Uterus (tissue), 4 donors: ENCODE measurements around the gene LZTS3. TPM values are rescaled to one million over a fixed set of nuclear protein-coding genes. Genes with fewer than 3 reads are reported as not detected.

Experiments
- DNase-seq, 2 donors: peaks; one replicate each; pipeline ENCODE4 v3.0.0-alpha.2; 2019 to 2020
- H3K27ac ChIP-seq, 2 donors: fragments of 200-600 bp; sonication (generic); 1 replicate in 1 of 2; 2 replicates in 1 of 2; pipeline ENCODE4 v1.5.1; 2016 to 2018
- H3K27me3 ChIP-seq, 2 donors: fragments of 200-600 bp; sonication (generic); one replicate each; pipeline ENCODE4 v1.5.1; 2018 to 2019; ENCODE audit warnings: control low read depth in 1 of 2
- H3K36me3 ChIP-seq, 2 donors: fragments of 200-600 bp; sonication (generic); one replicate each; pipeline ENCODE4 v1.5.1; 2019; ENCODE audit warnings: control low read depth in 1 of 2
- H3K4me1 ChIP-seq, 2 donors: fragments of 200-600 bp; sonication (generic); one replicate each; pipeline ENCODE4 v1.5.1; 2018 to 2019; ENCODE audit warnings: control low read depth in 1 of 2
- H3K4me3 ChIP-seq, 2 donors: fragments of 200-600 bp; sonication (generic); 1 replicate in 1 of 2; 2 replicates in 1 of 2; pipeline ENCODE4 v1.5.1; 2018 to 2019; ENCODE audit warnings: mild to moderate bottlenecking in 1 of 2
- H3K9me3 ChIP-seq, 2 donors: fragments of 200-600 bp; sonication (generic); one replicate each; pipeline ENCODE4 v1.5.1; 2019; ENCODE audit warnings: control low read depth in 1 of 2
- POLR2A ChIP-seq, 2 donors: fragments of 450-650 bp; IDR thresholded peaks; one replicate each; pipeline ENCODE4 v1.6.1; 2016; ENCODE audit warnings: antibody characterized with exemption in 2 of 2, mild to moderate bottlenecking in 1 of 2, moderate library complexity in 1 of 2
- intact Hi-C: fragments of 100-400 bp; cut with DNase I; formaldehyde crosslinking; loops from one replicate; pipeline ENCODE4 v1.15.1; 2023; ENCODE audit warnings: low total_unique reads
- total RNA-seq, 4 donors: library from RNA; depleted of rRNA in 3 of 4; stranded (reverse); fragments of >200 nt in 3 of 4; gene quantifications; one replicate each; pipeline versions ENCODE4 v1.1.0 to v1.2.4, GENCODE V29; 2014 to 2023
- TF ChIP-seq, protein P1 (sequence below), 4 experiments: fragments of 200-600 bp in 2 of 4; fragments of 450-650 bp in 2 of 4; sonication (generic) in 2 of 4; IDR thresholded peaks; one replicate each; pipeline ENCODE4 v1.5.1; 2016 to 2019; ENCODE audit warnings: antibody characterized with exemption in 4 of 4, mild to moderate bottlenecking in 2 of 4, moderate library complexity in 1 of 4
- donor health status: DM: yes; HTN: yes; CAD: no.

LZTS3 gene
- total RNA-seq, 4 donors from 2014 or later: 3.6 to 13.1 (median 8.2) TPM

DNA sequence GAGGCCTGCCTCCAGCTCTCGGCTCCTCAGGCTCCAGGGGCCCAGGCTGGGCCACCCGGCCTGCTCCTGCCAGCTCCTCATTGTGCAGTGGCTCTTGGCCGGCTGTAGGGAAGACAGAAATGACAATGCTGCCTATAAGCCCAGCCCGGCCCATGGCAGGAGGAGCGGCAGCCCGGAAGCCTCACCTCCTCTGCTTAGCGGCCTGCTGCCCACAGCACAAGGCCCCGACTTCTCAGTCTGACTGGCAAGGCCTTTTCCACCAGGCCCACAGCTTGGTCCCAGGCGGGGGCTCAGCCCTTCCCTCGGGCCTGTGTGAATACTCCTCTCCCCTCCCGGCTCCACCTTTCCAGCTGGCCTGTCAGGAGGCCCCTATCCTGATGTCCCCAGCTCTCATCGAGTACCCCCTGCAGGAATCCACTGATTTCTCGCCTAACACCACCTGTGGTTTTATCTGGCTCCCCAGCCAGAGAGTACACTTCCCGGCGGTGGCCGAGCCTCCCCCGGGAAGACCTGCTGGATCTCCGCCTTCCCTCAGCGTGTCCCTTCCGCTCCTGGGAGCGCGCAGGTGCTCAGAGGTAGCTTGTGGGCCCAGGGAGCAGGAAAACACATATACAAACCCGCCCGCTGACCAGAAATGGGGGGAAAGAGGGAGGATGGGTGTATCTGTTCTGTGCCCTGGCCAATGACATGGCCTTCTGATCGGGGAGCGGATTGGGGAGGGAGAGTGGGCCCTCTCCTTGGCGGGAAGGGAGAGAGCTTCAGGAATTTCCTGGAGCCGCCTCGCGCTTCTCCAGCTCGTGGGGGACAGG lies 30.2 kb upstream of the LZTS3 start:
- peaks cover 0 to 6% of the 10 kb centered on the region in 2 donors for H3K4me1 ChIP-seq
- no peaks in the 10 kb centered on the region for H3K27me3 ChIP-seq
- H3K9me3 ChIP-seq: no peaks in the 10 kb centered on the region
- intact Hi-C loops: no loop called here
- no peak for DNase-seq
- H3K4me3 ChIP-seq: peak overlapping the region; percentile 78 to 88
- H3K27ac ChIP-seq: peak overlapping the region; percentile 85 to 88
- H3K36me3 ChIP-seq: no peaks in the 10 kb centered on the region
- no peak for TF ChIP-seq POLR2A (IDR thresholded peaks at IDR 0.05)
- TF ChIP-seq, protein P1, sequence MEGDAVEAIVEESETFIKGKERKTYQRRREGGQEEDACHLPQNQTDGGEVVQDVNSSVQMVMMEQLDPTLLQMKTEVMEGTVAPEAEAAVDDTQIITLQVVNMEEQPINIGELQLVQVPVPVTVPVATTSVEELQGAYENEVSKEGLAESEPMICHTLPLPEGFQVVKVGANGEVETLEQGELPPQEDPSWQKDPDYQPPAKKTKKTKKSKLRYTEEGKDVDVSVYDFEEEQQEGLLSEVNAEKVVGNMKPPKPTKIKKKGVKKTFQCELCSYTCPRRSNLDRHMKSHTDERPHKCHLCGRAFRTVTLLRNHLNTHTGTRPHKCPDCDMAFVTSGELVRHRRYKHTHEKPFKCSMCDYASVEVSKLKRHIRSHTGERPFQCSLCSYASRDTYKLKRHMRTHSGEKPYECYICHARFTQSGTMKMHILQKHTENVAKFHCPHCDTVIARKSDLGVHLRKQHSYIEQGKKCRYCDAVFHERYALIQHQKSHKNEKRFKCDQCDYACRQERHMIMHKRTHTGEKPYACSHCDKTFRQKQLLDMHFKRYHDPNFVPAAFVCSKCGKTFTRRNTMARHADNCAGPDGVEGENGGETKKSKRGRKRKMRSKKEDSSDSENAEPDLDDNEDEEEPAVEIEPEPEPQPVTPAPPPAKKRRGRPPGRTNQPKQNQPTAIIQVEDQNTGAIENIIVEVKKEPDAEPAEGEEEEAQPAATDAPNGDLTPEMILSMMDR (IDR thresholded peaks at IDR 0.05): no peak

DNA sequence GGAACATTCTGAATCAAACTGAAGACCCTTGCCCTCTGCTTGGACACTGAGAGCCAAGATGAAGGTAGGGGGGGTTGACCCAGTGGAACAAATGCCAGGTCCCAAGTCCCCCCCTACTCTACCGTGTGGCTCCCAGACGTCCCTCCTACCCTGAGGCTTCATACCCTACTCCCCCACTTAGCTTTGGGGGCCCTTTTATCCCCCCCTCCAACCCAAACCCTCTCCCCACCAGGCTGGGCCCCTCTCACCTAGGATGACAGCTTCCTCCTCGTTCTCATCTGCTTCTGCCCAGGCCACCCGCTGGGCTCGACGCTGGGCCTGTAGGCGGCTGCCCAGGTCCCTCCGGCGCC lies 29.6 kb upstream of the LZTS3 start:
- H3K27ac ChIP-seq: peak overlapping the region in 1 of 2 donors; percentile 88
- H3K27me3 ChIP-seq: no peaks in the 10 kb centered on the region
- H3K4me1 ChIP-seq: peaks cover 0 to 6% of the 10 kb centered on the region in 2 donors
- no peaks in the 10 kb centered on the region for H3K9me3 ChIP-seq
- TF ChIP-seq, protein P1 (IDR thresholded peaks at IDR 0.05): no peak
- H3K4me3 ChIP-seq: peak overlapping the region in 1 of 2 donors; percentile 78
- no peak for DNase-seq
- H3K36me3 ChIP-seq: no peaks in the 10 kb centered on the region
- intact Hi-C loops: no loop called here

DNA sequence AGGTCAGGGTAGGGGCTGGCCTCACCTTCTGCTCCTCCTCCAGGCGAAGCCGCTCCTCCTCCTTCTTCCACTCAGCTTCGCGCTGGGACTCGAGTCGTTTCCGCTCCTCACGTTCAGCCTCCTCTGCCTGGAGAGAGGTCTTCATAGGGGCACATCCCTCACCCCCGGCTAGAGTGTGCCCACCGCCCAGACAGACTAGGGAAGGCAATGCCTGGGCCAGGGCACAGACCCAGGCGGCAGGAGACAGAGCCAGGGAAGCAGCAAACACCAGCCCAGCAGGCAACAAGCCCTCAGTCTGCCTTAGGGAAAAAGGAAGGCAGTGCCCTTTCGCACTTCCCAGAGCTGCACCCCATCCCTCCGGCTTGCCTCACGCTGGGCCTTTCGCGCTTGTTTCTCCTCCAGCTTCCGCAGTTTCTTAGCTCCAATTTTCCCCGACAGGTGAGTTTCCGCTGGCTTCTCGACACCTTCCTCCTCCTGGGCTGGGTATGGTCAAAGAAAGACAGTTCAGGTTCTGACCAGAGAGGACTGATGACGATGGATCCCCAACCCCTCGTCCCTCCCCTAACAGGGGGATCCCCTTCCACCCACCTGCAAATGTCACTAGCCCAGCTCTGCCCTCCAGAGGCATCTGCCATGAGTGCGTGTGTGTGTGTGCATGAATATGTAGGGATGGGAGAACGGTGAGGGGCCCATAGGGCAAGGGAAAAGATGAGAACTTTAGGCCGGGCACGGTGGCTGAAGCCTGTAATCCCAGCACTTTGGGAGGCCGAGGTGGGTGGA lies 26.8 kb upstream of the LZTS3 start:
- H3K9me3 ChIP-seq: no peaks in the 10 kb centered on the region
- TF ChIP-seq, protein P1 (IDR thresholded peaks at IDR 0.05): no peak
- no peak for TF ChIP-seq POLR2A (IDR thresholded peaks at IDR 0.05)
- intact Hi-C loops: no loop called here
- H3K36me3 ChIP-seq: no peaks in the 10 kb centered on the region
- no peak overlapping the region for H3K4me3 ChIP-seq
- no peak overlapping the region for H3K27ac ChIP-seq
- peaks cover 0 to 6% of the 10 kb centered on the region in 2 donors for H3K4me1 ChIP-seq
- H3K27me3 ChIP-seq: no peaks in the 10 kb centered on the region
- DNase-seq: no peak

DNA sequence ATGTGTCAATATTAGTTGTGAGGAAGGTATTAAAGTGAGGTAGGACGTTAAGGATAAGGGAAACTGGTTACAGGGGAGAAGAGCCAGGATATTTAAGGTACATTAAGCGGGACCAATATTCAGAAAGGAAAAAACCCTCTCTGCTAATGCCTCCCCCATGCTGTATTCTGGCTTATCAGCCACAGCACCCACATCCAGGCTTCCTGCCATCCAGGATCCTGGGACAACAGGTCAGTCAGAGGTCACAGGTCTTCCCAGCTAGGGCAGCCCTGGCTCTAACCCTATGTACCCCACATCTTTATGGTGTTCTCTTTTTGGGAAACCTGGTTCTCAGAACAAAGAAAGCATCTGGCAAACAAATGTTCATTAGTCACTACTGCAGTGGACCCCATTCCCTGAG lies 25.9 kb upstream of the LZTS3 start:
- H3K9me3 ChIP-seq: no peaks in the 10 kb centered on the region
- intact Hi-C loops: no loop called here

More for the DNA sequence above, 25.9 kb upstream of the LZTS3 start:
- Histone ChIP-seq H3K4me3 (no peak overlapping the region), H3K27ac (no peak overlapping the region), H3K4me1 (peaks cover 0 to 6% of the 10 kb centered on the region in 2 donors), H3K27me3 (no peaks in the 10 kb centered on the region), H3K36me3 (no peaks in the 10 kb centered on the region)
- no peak for DNase-seq
- no peak for TF ChIP-seq POLR2A (IDR thresholded peaks at IDR 0.05)
- TF ChIP-seq, protein P1 (IDR thresholded peaks at IDR 0.05): no peak
